HG02571 (cell line): ENCODE results near the gene SPINK6.

ENCODE experiments used
- ATAC-seq: cut with Tn5 transposase; IDR thresholded peaks from one replicate; pipeline ENCODE4 v1.9.1; 2021; ENCODE audit warnings: mild to moderate bottlenecking, moderate library complexity; ENCODE audit not compliant: unreplicated experiment

Gene SPINK6, protein sequence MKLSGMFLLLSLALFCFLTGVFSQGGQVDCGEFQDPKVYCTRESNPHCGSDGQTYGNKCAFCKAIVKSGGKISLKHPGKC

DNA sequence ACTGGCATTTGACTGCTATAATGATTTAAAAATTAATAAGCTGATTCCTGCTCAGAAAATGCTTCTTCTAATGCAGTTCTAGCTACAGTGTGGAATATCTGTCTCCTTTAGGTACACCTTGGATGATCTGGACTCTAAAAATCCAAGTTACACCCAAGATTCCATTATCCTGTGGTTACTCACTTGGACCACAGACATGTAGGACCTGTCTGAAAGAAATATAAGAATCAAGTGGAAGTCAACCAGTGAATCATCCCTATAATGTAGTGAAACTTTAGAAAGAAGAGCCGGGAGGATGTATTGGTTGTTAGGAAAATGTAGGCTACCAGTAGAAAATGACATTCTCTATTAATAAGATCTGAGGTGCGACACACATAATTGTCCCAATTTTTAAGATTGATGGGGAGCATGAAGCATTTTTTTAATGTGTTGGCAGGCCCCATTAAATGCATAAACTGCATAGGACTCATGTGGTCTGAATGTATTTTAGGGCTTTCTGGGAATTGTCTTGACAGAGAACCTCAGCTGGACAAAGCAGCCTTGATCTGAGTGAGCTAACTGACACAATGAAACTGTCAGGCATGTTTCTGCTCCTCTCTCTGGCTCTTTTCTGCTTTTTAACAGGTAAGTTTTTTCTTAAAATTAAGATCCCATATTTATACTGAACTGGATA is at the start of gene SPINK6:
SPINK6 (plus strand) TSS at position 512 of the 673 bp plus-strand sequence; CDS start at position 567, 55 bp downstream.
- no peak for ATAC-seq

DNA sequence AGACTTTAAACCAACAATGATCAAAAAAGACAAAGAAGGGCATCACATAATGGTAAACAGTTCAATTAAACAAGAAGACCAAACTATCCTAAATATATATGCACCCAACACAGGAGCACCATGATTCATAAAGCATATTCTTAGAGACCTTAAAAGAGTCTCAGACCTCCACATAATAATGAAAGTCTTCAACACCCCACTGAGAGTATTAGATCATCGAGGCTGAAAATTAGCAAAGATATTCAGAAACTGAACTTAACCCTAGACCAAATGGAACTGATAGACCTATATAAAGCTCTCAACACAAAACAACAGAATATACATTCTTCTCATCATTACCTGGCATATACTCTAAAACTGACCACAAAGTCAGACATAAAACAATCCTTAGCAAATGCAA is 46.2 kb upstream of the SPINK6 start:
- ATAC-seq: no peak

DNA sequence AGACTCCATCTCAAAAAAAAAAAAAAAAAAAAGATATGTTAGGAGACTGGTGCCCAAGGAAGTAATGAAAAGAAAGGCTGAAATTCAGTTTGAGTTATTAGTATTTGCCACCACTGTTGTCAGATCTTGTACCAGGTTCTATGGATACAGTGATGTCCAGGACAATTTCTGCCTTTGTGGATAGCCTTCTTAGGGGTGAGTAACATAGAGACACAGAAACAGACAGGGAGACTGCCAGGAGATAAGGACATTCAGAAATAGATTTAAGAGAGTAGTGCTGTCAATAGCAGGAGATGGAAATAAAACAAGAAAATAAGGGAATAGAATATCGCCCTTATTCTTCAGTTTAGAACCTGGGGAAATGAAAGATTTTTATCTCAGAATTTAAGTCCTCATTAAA is 40.8 kb upstream of the SPINK6 start:
- ATAC-seq: no peak

DNA sequence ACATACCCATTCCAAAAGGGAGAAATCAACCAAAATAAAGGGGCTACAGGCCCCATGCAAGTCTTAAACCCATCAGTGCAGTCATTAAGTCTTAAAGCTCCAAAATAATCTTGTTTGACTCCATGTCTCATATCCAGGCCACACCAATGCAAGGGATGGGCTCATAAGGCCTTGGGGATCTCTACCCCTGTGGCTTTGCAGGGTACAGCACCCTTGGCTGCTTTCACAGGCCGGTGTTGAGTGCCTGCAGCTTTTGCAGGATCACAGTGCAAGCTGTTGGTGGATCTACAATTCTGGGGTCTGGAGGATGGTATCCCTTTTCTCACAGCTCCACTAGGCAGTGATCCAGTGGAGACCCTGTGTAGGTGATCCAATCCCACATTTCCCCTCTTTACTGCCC is 39.5 kb upstream of the SPINK6 start:
- no peak for ATAC-seq

DNA sequence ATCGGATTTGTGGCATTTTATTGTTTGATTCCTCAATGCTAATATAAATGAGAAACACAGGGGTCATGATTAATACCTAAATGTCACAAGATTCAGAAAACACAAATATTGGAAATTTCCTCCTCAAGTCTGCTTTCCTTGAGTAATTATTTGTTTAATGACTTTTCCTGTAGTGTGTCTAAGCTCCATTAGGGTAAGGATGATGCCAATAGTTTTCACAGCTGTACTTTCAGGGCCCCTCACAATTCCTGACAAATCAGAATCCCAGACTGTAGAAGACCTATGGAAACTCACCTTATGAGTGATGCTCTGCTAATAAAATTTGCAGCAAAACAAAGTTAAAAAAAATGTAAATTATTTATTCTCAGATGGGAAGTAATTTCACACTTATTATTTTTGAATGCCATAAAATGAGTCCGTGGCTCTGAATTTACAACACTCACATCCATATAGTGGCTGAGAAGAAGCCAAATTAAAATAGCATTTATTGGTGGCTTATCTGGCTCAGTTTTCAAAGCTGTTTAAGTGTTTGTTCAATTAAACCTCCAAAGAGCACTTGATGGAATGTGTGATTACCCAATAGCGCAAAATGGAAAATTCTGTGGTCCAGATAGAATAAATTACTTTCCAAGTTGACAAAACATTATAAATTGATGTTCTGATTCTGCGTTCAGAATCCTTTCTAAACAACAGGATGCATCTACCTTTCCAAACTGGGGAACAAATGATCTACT is 36.1 kb upstream of the SPINK6 start:
- ATAC-seq: no peak

DNA sequence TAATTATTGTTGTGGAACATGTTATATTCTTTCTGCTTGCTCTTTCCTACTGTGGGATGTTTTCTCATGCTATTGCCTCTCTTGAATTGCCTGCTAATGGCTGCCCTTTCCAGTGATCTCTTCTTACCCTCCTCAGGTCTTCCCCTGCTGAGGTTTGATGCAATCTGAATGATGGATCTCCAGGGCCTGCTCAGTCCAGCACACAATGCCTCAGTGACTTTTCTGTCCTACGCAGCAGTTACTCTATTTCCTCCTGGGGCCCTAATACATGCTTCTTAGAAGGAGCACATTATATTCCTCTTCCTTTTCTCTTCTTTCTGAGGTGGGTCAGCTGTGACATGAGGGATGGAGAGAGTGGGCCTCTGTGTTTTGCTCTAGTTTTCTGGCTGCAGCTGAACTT is 34.6 kb upstream of the SPINK6 start, which contains the start of gene SPINK14:
SPINK14 (plus strand) TSS at position 301 of the 400 bp plus-strand sequence. CDS start 1,187 bp downstream, outside the sequence.
- ATAC-seq: no peak

DNA sequence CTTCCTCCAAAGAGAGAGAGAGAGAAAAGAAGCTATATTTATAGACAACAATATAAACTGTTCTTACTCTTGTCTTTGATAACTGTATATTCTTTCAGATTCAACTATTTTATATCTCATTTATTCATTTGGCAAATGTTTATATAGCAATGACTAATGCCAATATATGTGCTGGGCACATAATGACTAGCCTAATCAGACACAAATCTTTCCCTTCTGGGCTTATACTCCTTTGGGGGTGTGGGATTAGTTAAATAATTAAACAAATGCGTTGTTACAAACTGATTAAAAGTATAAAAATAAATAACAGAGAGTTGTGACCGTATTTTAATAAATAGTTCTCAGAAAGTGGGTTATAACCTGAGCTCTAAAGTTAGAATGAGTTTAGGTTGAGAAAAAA is 30.5 kb upstream of the SPINK6 start:
- ATAC-seq: no peak

DNA sequence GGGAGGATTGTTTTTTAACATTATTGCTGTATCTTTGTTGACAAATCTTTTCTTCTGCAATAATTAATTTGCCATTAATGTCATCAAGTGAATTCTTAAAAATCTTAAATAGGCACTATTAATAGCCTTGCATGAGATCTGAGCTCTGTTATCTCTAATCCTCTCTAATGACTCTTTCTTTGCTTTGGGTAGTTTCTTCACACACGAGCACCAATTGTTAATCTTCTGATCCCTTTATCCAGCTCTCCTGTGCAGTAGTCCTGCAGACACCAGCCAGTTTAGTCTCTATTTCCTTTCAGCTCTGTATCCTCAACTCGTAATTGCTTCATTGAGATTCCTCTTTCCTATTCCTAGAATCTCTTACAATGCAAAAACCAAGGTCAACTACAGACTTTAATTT is 26.4 kb upstream of the SPINK6 start:
- no peak for ATAC-seq

DNA sequence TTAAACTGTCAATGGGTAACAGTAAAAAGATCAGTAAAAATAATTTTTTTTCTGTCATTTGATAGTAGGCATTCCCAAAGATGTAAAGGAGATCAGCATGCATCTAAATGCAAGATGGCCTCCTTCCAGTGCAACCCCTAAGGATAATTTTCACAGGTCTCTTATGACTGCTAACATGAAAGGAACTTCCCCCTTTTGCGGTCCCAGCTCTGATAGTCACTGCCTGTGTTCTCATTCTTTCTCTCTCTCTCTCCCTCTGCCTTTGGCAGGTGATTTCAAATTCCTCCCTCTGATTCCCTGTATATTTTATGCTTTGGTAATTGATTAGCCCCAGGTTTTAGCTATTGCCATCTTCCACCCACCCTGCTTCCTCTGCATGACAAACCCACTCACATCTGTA is 25.6 kb upstream of the SPINK6 start:
- no peak for ATAC-seq

DNA sequence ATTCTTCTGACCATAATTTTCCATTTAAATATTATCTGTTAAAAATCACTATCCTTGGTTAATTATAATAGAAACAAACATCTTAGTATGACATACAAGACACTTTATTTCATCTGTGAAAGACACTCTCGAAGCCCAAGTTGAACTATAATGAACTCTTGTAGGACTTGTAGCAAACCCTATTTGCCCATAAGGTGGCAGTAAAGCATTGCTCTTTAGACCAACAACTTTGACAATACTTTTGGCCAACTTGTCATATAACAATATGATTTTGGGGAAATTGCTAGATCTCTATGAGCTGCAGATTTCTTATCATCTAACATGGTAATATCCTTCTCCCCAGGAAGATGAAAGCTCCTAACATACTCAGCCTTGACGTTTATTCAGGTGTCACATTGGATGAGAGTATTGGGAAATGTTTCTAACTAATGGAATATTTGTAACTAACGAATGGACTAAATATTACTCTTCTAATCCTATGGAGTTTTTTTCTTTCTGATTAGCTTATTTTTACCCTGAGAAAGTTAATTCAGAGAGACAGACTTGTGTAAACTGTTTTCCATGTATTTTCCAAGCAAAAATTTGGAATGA is 23.5 kb upstream of the SPINK6 start:
- ATAC-seq: peak; percentile 76

DNA sequence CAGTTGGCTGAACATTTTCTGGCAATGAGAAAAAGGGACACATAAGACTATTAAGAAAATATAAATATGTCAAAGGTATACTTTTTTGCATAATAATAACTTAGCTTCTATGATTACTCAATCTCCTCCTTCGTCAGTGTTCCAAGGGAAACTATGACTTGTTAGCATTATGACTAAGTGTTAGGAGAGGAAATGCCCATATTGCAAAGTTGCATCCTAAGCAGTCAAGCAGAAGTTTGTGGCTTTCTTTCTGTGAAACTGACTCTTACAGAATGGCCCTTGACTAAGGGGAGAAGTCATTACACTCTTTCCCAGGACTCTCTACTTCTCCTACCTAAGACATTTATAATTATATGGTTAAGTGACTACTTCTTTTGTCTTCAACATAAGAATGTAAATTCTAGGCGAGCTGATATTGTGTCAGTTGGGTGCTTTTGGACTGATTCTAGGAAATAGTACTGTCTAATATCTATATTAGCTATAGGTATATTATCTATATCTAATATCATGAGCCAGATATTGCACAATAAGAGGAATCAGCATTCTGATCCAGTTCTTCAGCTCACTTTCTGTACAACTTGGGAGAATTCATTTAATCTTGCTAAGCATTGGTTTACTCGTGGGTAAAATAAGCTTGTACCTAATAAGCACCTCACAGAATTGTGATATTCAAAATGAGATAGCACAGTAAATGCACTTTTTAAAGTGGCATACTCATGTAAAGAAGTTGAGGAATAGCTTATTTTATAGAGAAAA is 16.4 kb upstream of the SPINK6 start:
- ATAC-seq: peak; percentile 70

DNA sequence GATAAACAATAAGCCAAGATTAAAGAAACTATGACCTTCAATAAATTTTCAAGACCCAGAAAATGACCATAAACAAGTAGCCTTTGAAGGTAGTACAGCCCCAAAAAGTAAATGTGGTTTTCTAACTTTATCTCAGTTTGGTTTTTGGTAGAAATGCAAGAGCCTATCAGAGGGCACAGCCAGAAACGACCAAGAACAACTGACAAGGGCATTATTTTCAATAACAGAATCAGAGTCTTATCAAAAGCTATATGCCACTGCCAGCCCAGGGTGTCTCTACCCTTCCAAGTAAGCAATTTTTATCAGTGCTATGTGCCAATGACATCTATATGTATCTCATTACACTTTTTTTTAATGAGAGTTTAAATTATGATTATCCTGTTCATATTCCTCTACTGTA is 11.8 kb upstream of the SPINK6 start:
- no peak for ATAC-seq

DNA sequence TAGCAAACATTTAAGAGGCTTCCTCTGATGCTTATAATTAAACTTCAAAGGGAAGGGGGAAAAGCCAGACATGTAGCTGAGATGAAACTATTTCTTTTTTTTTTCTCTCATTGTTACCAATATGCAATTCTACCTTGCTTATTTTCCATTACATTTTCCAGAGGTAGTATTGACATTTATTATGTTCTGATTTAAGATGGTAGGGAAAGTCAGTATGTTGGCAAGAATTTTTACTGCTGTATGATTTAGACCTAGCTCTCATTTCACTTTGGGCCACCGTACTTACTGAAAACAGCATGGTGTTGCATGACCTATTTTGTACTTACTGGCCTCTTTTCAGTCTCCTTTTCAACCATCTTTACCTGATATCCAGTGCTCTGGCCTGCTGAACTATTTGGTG is 9.6 kb upstream of the SPINK6 start:
- no peak for ATAC-seq

DNA sequence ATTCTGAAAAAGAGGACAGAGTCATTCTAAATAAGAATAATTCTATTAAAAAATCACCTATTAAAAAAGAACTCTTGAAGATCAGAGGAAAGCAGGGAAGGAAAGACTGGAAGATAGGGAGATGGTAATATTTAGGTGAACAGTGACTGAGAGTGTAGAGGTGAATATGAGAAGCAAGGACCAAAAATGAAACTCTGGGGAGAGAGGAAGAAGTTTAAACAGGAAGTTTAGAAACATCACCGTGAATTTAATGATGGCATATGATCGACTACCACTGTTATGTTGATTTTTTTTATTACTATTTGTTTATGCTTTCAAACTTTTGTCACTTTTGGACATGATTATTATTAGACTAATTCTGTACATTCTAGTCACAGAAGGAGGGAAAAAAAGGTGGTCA is 1.7 kb upstream of the SPINK6 start:
- no peak for ATAC-seq

DNA sequence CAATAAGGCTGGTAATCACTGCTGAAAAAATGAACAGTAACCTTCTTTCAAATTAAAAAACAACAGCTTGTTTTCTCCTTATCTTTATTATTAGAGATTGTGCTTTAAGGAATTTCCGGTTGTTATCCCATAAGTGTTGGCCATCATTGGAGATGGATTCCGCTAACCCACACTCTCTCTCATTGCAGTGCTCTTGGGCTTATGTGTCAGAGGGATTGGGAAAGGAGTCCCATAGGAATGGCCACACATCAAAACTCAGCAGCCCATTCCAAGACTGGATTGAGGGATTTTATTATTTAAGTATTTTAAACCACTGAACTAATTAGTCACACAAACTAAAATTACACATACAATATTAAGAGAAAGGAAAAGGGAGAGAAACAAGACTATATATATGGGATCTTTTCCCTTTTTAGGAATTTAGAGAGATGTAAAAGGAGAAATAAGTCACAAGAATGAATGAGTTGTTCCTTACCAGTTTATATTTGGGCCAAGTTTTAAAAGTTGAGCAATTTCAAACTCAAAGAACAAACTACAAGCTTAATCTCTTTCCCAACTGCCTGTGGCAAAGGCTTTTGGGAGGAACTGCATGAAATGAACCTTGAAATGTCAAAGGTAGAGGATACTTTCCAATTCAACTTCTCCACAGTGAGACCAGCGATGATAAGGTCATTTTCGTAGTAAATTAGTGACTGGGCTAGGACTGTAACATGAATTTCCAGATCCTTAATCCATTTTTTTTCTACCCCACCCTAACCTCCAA is 2.4 kb downstream of the SPINK6 start:
- ATAC-seq: no peak

DNA sequence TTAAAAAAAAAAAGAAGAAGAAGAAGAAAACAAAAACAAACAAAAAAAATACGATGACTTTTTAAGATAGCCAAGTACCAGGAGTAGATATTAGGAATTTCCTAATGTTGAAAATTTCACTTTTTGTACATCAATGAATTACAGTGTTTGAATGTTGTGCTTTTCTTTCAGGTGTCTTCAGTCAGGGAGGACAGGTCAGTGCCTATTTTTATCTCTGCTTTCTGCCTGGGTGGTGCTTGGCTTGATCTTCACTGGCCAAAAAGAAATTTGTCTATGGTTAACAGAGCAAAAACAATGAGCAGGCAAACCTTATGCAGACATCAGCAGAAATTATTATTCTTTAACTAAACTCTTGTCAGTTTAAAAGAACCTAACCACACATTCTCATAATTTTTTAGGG is 3.0 kb downstream of the SPINK6 start:
- no peak for ATAC-seq

DNA sequence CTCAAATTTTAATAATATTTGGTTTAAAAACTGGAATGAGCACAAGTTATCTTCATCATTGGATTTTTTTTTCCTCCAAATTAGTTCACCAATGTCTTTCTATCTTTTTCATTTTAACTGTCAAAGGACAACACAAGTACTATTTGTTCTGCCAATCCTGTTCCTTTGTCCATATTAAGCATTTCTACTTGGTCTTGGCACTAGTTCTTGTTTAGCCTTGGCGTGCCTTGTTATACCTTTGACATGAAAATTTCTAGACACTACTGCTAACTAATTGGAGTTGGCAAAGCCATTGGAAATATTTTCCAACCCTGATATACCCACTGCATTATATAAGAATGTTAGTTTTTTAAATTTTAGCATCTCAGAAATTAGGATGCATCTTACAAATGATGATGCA is 3.8 kb downstream of the SPINK6 start:
- ATAC-seq: no peak

DNA sequence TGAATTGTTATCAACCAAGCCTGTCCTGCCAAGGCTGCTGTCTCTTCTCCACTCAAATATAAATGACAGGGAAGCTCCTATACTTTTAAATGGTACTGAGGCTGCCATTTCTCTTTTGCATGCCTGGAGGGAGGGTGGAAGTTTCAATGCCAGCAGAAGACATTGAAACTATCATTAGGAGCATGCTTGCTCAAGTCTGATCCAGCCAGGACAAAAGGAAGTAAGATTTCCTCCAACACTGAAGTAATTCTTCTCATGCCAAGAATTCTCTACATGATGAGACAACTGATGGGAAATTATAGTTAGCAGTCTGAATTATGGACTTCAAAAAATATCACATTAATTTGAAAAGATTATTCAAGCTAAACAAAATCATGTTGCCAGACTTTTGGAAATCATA is 5.4 kb downstream of the SPINK6 start:
- ATAC-seq: no peak

DNA sequence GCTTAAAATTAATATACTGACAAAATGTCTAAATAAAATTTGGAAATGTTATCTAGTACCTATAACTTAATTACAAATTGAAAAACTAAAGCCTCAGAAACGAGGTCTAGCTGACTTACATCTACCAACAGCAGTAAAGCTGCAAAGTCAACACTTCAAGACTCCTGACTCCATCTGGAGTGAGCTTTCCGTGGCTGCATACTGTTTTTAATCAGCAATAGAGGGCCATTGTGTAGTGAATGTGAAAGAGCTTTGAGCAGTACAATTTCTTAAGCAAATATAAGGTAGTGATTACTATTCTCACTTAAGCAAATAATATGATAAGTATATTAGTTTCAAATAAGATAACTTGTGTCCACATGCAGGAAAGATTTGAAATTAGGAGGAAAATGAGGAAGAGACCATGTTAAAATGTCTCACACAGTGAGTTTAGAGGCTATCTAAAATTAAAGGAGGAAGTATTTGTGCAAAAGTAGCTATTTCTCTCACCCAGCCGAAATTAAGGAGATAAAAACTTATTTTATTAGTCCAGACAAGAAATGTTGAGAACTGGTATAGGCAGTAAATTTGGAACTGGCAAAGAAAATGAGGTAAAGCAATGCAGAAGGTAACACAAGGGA is 6.4 kb downstream of the SPINK6 start:
- ATAC-seq: no peak

DNA sequence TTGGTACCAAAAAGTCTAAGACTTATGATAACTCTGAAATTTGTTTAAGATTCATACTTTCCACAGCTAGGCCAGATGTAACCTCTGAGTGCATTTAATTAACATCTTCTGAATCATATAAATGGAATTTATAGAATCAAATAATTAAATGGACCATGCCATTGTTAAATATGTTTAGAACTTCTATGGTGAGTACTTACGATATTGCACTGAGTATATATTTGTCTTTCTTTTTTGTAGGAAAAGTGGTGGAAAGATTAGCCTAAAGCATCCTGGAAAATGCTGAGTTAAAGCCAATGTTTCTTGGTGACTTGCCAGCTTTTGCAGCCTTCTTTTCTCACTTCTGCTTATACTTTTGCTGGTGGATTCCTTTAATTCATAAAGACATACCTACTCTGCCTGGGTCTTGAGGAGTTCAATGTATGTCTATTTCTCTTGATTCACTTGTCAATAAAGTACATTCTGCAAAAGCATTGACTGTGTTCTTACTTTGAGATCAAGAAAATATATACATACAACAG is 11.9 kb downstream of the SPINK6 start:
- ATAC-seq: no peak
